Measurements from ENCODE around the gene C2CD4A. TPM values are rescaled to one million over a fixed set of nuclear protein-coding genes. Genes with fewer than 3 reads are reported as not detected.
"Not testable (repeated sequence)": the region's sequence is repeated elsewhere in the genome, so short reads cannot be mapped to it uniquely, and the experiment has no call there.

Gene C2CD4A
- total RNA-seq, 6 experiments from 2014 or later = not detected

GRCh38 chr15:62027916-62028315, 38.9 kb upstream of the C2CD4A start:
- TF ChIP-seq CTCF (IDR thresholded peaks at IDR 0.05) = no peak
- Mint-ChIP-seq H3K27me3 (ENCODE audit: insufficient read depth) (no peaks in the 10 kb centered on the region), H3K9me3 (no peaks in the 10 kb centered on the region), H3K4me3 (no peak overlapping the region), H3K36me3 (ENCODE audit: low read depth) (peaks cover 19% of the 10 kb centered on the region; the same call in 1 of the 2 replicates), H3K27ac (no peak overlapping the region), H3K4me1 (ENCODE audit: low read depth) (peaks cover 16% of the 10 kb centered on the region)
- DNase-seq = no peak

GRCh38 chr15:62035256-62035924, 31.4 kb upstream of the C2CD4A start:
- no peak for TF ChIP-seq CTCF (IDR thresholded peaks at IDR 0.05)
- Mint-ChIP-seq H3K27ac (peak overlapping the region; percentile 70), H3K4me3 (peak overlapping the region; percentile 61), H3K9me3 (no peaks in the 10 kb centered on the region; the same call in 1 of the 2 replicates), H3K27me3 (ENCODE audit: insufficient read depth) (no peaks in the 10 kb centered on the region), H3K36me3 (ENCODE audit: low read depth) (peaks cover 25% of the 10 kb centered on the region), H3K4me1 (ENCODE audit: low read depth) (peaks cover 28% of the 10 kb centered on the region)
- peak; percentile 50 for DNase-seq

DNA sequence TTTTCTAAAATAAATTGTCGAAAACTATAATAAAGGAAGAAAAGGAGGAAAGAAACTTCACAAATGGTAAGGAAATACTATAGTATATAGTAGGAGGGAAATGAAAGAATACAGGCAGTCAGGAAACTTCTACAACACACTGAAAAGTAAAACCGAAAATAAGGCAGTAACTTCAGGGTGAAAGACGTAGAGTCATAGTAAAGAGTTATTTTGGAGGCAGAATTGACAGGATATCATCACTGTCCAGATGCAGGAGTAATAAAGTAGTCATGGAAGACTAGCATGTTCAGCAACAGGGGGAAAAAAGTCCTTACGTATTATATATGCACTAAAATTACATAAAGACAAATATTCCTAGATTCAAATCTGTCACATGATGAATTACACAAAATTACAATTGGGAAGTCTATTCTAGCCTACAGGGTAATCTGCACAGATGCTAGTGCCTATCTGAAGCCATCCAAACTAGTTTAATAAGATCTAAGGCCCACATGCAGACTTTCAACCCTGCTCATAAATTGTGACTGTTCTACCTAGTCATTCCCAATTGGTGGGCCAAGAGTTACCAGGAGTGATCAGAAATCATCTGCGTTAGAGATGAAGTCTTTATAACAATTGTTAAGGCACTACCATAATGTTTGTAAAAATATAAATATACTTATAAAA, 20.6 kb upstream of the C2CD4A start:
- no peak for TF ChIP-seq CTCF (IDR thresholded peaks at IDR 0.05)
- Mint-ChIP-seq H3K9me3 (no peaks in the 10 kb centered on the region), H3K36me3 (ENCODE audit: low read depth) (peaks cover 4% of the 10 kb centered on the region), H3K4me1 (ENCODE audit: low read depth) (peaks cover 12% of the 10 kb centered on the region; the same call in 1 of the 2 replicates), H3K27me3 (ENCODE audit: insufficient read depth) (no peaks in the 10 kb centered on the region), H3K27ac (no peak overlapping the region), H3K4me3 (no peak overlapping the region)
- DNase-seq = no peak

GRCh38 chr15:62047282-62047827, 19.4 kb upstream of the C2CD4A start:
- Mint-ChIP-seq H3K4me1 (ENCODE audit: low read depth) (peaks cover 17% of the 10 kb centered on the region; the same call in 1 of the 2 replicates), H3K27me3 (ENCODE audit: insufficient read depth) (no peaks in the 10 kb centered on the region), H3K4me3 (no peak overlapping the region), H3K9me3 (no peaks in the 10 kb centered on the region), H3K36me3 (ENCODE audit: low read depth) (peaks cover 4% of the 10 kb centered on the region), H3K27ac (no peak overlapping the region)
- DNase-seq = no peak
- no peak for TF ChIP-seq CTCF (IDR thresholded peaks at IDR 0.05)

GRCh38 chr15:62048254-62048653, 18.5 kb upstream of the C2CD4A start:
- DNase-seq; H3K27ac Mint-ChIP-seq; H3K27me3 Mint-ChIP-seq (ENCODE audit: insufficient read depth); H3K36me3 Mint-ChIP-seq (ENCODE audit: low read depth); H3K9me3 Mint-ChIP-seq; H3K4me3 Mint-ChIP-seq: not testable (repeated sequence)
- peaks cover 17% of the 10 kb centered on the region; the same call in 1 of the 2 replicates for H3K4me1 Mint-ChIP-seq (ENCODE audit: low read depth)

DNA sequence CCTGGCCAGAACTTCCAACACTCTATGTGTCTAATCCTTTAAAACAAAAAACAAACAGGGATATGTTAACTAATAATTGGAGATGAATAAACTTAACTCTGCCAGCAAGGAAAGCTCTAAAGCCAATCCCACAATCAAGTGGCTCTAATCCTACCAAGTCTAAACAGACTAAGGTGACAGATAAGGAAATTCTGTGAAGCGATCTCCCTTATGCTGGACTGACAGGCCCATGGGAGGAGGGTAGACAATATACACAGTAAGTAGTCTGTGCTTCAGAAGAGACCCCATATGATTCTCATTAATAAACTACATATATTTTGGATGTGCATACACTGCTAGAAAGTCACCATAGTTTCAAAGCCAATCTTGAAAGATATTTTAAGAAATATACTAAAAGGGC, 16.7 kb upstream of the C2CD4A start:
- no peaks in the 10 kb centered on the region for H3K9me3 Mint-ChIP-seq

More for the DNA sequence above, 16.7 kb upstream of the C2CD4A start:
- Mint-ChIP-seq H3K27me3 (ENCODE audit: insufficient read depth) (no peaks in the 10 kb centered on the region), H3K4me3 (no peak overlapping the region), H3K4me1 (ENCODE audit: low read depth) (peaks cover 16% of the 10 kb centered on the region; the same call in 1 of the 2 replicates), H3K36me3 (ENCODE audit: low read depth) (peaks cover 4% of the 10 kb centered on the region), H3K27ac (no peak overlapping the region)
- no peak for TF ChIP-seq CTCF (IDR thresholded peaks at IDR 0.05)
- DNase-seq = no peak
